NB4 (cell line): Measurements from ENCODE around the gene GSTO2.

ENCODE experiments used
- CTCF ChIP-seq: IDR thresholded peaks from one replicate; pipeline ENCODE4 v1.5.1; 2012; ENCODE audit warnings: low read depth, low read length
- MAX ChIP-seq: IDR thresholded peaks from 2 replicates; pipeline ENCODE4 v1.6.1; 2011; ENCODE audit warnings: low read depth, low read length
- MYC ChIP-seq: IDR thresholded peaks from 2 replicates; pipeline ENCODE4 v1.6.1; 2011; ENCODE audit warnings: low read depth, low read length
- POLR2A ChIP-seq: IDR thresholded peaks from 2 replicates; pipeline ENCODE4 v1.6.1; 2011; ENCODE audit warnings: mild to moderate bottlenecking; ENCODE audit not compliant: insufficient read length; ENCODE audit errors: extremely low read depth

GRCh38 chr10:104325436-104326435, 56.8 kb downstream of the GSTO2 start:
- TF ChIP-seq CTCF (no peak), POLR2A (no peak), MYC (no peak), MAX (no peak)
